GM18909 (cell line): ENCODE data around the gene DXO.
"Not testable (repeated sequence)": the region's sequence is repeated elsewhere in the genome, so short reads cannot be mapped to it uniquely, and the experiment has no call there.

Experiments
- ATAC-seq: cut with Tn5 transposase; IDR thresholded peaks from one replicate; pipeline ENCODE4 v1.9.1; 2021; ENCODE audit warnings: mild to moderate bottlenecking; ENCODE audit not compliant: unreplicated experiment, poor library complexity

DXO gene

GRCh38 chr6:31980998-31981397 lies 9.1 kb upstream of the DXO start:
- ATAC-seq, result not testable (repeated sequence)

- ATAC-seq, result not testable (repeated sequence)
Measured at GRCh38 chr6:31980195-31980876, 8.4 kb upstream of the DXO start.

DNA sequence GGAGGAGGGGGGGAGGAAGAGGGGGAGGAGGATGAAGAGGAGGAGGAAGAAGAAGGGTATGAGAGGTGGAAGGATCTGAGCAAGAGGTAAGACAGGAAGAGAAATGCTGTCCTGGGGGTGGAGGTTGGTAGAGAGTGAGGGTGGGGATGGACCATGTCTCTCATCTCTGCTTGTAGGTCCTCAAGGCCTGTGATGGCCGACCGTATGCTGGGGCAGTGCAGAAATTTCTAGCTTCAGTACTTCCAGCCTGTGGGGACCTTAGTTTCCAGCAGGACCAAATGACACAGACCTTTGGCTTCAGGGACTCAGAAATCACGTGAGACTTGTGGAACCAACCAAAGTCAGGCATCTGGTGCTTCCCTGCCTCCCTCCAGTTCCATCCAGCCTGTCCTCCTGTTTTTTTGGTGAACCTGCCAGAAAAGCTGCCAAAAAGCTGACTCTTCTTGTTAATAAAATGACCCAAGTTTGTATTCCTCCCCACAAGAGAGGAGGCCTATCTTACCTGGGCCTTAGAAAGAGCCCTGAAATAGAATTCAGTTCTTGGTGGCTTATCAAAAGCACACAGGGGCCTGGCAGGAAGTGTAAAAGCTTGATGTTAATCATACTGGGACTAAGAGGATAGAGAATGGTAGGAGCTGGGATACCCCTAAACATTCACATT lies 7.4 kb upstream of the DXO start:
- ATAC-seq, result no peak

DNA sequence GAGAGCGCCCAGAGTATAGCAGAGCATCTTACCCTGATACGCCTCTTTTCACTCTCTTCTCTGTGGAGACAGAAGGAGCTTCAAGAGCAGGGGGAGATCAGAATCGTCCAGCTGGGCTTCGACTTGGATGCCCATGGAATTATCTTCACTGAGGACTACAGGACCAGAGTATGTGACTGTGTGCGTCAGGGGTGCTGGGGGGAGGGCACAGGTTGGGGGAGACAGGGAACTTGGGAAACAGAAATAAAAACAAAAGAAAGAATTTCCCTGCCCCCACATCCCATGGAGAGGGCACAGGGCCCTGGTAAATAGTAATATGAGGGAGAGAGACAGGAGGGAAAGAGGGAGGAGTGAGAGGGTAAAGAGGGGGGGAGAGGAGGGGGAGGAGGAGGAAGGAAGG lies 6.9 kb upstream of the DXO start:
- ATAC-seq, result no peak

DNA sequence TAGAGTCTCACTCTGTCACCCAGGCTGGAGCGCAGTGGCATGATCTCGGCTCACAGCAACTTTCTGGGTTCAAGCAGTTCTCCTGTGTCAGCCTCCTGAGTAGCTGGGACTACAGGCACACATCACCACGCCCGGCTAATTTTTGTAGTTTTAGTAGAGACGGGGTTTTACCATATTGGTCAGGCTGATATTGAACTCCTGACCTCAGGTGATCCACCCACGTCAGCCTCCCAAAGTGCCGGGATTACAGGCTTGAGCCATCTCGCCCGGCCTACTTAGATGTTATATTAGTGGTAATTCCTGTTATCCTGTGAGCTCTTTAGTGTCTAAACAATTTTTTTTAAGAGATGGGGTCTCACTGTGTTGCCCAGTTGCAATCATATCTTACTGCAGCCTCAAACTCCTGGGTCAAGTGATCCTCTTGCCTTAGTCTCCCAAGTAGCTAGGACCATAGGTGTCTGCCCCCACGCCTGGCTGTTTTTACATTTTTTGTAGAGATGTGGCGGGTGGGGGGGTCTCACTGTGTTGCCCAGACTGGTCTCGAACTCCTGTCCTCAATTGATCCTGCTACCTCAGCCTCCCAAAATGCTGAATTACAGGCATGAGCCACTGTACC lies 6.0 kb upstream of the DXO start:
- ATAC-seq, result no peak

- ATAC-seq, result not testable (repeated sequence)
Measured at GRCh38 chr6:31976065-31976464, 4.1 kb upstream of the DXO start.

DNA sequence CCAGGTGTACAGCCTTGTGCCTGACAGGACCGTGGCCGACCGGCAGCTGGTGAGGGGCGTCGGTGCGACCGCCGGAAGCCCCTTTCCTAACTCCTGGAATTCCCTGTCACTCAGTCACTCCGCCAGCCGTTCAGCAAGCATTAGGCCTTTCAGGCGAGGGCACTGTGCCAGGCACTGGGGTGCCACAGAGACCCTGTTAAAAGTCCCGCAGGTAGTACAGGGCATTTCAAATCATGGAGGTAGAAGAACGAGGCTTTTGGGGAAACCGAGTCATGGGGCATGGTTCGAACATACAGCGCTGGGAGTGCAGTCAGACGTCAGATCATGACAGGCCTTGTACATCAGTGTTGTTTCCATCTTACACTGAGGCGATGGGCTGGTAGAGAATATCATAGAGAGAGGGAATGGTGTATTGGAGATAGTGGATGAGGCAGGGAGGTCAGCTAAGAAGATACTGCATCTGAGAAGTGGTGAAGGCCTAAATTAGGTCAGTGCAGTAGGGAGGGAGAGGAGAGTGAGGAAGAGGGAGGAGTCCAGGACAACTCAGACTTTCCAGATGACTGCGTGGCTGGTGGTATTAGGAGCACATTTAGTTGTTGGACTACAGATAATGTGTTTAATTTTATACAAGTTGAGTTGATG lies 892 bp upstream of the DXO start:
- ATAC-seq, result no peak

- ATAC-seq, result no peak
Measured at GRCh38 chr6:31971279-31971992, 502 bp downstream of the DXO start.

DNA sequence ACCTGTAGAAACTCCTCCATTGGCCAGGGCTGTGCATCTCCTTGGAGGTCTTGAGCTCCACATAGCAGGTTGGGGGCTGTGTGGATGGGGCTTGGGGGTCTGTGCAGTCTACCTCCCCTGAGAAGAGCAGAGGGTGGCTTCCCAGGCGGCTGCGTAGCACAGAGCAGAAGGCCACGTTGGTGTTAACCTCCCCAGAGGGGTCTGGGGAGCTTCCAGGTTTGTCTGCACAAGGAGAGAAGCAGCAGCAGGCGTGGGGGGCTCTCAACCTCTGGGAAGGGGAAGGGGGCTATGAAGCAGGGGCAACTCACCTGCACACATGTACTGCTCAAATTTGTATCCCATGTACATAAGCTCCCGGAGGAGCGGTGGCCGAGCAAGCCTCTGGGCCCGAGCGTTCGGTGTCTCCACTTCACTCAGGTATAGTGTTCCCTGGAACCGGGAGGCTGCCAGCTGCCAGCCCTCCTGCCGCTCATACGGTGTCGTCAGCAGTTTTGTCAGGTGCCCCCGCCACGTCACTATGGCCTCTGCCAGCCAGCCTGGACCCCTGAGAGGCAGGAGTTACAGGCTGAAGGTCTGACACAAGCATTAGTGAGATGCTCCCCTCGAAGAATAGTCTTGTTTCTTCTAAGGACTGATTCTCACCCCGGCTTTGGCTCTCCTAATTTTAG lies 1.2 kb downstream of the DXO start:
- ATAC-seq, result no peak

- no peak for ATAC-seq
Measured at GRCh38 chr6:31969712-31970603, 2.0 kb downstream of the DXO start.

- ATAC-seq, result no peak
Measured at GRCh38 chr6:31968791-31969711, 2.9 kb downstream of the DXO start.

- no peak for ATAC-seq
Measured at GRCh38 chr6:31968326-31968725, 3.6 kb downstream of the DXO start.

- ATAC-seq, result no peak
Measured at GRCh38 chr6:31967926-31968320, 4.0 kb downstream of the DXO start.

DNA sequence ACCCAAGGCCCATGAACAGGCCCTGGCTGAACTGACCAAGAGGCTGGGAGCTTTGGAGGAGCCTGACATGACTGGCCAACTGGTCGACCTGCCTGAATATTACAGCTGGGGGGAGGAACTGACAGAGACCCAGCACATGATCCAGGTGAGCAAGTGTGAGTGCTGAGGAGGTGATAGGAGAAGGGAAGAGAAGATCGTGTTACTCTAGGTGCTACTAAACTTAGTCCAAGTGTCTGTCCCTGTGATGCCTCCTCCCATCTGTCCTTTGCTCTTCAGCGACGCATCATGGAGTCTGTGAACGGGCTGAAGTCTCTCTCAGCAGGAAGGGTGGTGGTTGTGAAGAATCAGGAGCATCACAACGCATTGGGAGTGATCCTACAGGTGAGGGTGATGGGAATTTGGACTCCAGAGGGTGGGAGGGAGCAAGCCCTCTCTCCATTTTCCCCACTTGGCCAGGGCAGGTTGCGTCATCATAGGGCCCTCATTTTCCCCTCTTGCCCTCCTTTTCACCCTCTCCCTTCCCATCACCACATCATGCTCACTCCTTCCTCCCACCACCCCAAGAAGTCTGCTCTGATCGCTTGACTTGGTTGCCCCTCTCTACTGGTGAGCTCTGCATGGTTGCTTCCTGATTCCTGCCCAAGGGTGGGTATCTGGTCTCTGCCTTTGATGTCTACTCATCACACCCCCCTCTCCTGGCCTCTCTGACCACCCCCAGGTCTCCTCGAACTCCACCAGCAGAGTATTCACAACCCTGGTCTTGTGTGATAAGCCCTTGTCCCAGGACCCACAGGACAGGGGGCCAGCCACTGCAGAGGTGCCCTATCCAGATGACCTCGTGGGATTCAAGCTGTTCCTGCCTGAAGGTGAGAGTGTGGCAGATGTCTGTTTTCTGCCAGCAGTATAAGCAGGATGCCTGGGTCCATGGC lies 4.7 kb downstream of the DXO start:
- no peak for ATAC-seq

- no peak for ATAC-seq
Measured at GRCh38 chr6:31966506-31966905, 5.4 kb downstream of the DXO start.

GRCh38 chr6:31965700-31966099 lies 6.2 kb downstream of the DXO start:
- no peak for ATAC-seq

DNA sequence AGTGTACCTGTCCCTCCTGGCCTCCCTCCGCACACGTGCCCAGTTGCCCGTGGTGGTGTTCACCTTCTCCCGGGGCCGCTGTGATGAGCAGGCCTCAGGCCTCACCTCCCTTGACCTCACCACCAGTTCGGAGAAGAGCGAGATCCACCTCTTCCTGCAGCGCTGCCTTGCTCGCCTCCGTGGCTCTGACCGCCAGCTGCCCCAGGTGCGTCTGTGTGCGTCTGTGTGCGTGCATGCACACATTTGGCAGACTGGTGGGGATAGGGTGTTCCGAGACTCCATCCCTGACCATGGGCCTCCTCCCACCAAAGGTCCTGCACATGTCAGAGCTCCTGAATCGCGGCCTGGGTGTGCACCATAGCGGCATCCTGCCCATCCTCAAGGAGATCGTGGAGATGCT lies 8.0 kb downstream of the DXO start:
- no peak for ATAC-seq
